Measurements from ENCODE around the gene EHD4.
A peak's percentile ranks its signal among the peaks of the same experiment; 100 is the strongest.

EHD4 gene

DNA sequence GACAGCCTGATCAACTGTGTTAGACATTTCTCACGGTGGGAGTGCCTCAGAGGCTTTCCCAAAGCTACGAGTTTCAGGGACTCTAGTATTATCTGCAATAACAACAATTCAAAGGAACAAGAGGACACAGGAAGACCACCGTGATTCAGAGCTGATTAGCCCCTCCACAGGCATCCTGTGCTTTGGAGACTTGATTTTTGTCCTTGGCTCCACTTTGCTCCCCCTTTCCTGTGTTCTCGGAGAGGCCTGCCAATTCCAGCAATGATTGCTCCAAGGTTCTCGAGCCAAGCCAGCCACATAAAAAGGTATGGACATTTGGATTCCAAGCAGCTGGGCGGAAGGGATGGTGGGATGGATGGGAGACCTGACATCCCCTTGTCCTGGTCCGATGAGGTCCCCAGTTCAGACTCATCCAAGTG is 14.3 kb downstream of the EHD4 start:
- DNase-seq (ENCODE audit: low read depth in 4 of 4, low spot score in 1 of 4) = no peak

GRCh38 chr15:41957021-41957897 is 15.1 kb downstream of the EHD4 start:
- DNase-seq (ENCODE audit: low read depth in 4 of 4, low spot score in 1 of 4) = no peak

GRCh38 chr15:41955807-41956525 is 16.4 kb downstream of the EHD4 start:
- no peak for DNase-seq (ENCODE audit: low read depth in 4 of 4, low spot score in 1 of 4)

DNA sequence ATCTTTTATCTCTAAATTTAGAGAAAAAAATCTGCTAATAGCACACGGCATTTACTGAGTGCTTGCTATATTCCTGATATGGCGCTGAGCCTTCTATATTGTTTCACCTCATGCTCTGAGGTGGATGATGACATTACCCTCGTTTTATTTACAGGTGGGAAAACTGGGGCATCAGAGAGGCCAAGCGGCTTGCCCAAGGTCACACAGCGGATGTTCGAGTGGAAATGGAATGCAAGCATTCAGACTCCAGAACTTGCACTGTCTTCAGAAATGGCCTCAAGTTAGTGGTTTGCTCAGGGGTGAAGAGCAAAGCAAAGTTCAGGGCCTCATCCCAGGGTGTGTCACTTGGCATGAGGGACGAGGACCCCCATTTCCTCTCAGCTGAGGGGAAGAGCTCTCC is 17.3 kb downstream of the EHD4 start:
- no peak for DNase-seq (ENCODE audit: low read depth in 4 of 4, low spot score in 1 of 4)

DNA sequence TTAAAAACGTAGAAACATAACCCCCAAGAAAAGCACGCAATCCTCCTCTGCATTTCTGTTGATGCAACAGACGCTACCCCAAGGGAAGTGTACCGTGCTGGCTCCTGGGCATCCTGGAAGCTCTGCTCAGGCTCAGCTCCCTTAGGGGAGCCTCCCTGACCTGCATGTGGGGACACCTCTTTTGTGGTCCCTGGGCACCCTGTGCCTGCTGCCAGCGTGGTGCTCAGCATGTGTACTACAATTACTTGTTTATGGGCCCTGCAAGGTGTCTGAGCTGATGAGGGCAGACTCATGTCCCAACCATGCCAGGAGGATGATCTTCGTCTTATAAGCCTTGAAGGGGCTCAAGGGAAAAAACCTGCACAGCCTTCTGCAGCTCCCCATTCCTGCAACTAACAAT is 18.3 kb downstream of the EHD4 start:
- DNase-seq (ENCODE audit: low read depth in 4 of 4, low spot score in 1 of 4) = no peak

GRCh38 chr15:41952013-41952563 is 20.3 kb downstream of the EHD4 start:
- no peak for DNase-seq (ENCODE audit: low read depth in 4 of 4, low spot score in 1 of 4)

GRCh38 chr15:41951571-41951970 is 20.8 kb downstream of the EHD4 start:
- DNase-seq (ENCODE audit: low read depth in 4 of 4, low spot score in 1 of 4) = no peak

DNA sequence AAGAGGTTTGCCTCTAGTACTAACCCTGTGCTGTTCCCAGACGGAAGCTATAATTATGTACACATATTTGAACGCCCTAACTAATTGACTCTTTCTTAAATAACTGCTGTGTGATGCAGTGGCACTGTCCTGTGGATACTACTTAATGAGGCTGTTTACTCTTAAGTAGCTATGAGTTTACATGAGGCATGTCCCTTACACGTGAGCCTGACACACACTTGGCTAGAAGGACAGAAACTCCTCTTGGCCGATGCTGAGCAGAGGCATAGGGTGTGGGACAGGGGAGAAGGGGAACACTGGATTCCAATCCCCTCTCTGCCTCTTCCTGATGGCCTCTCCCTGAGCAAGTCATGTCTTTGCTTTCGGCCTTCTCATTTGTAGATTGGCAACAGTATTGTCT is 21.9 kb downstream of the EHD4 start:
- DNase-seq (ENCODE audit: low read depth in 4 of 4, low spot score in 1 of 4) = no peak

DNA sequence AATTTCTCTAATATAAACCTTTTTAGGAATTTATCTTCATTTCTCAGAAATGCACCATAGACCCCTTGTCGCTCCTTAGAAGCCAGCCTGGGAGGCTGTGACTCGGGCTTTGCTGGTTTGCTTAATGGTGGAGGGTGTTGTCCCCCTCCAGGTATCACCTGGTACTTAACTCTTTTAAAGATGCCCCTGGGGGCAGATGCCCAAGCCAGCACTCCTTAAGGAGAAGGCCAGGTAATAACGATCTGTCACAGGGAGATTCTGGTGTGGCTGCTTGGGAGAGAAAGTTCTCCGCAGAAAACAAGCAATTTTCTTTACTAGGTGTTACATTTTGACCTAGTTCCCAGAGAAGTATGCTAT is 22.3 kb downstream of the EHD4 start:
- no peak for DNase-seq (ENCODE audit: low read depth in 4 of 4, low spot score in 1 of 4)

GRCh38 chr15:41949401-41950126 is 22.8 kb downstream of the EHD4 start:
- no peak for DNase-seq (ENCODE audit: low read depth in 4 of 4, low spot score in 1 of 4)

DNA sequence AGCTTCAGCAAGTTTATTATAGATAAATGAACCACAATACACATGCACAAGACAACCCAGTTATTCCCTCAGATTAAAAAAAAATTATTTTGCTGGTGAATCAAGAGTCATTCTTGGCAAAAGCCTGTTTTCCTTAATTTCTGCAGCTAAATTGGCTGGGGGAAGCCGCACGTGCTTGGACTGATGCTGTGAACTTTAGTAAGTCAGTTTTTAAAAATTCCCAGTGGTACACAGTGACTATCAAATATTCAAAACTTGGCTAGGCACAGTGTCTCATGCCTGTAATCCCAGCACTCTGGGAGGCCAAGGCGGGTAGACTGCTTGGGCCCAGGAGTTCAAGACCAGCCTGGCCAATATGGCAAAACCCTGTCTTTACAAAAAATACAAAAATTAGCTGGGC is 23.9 kb downstream of the EHD4 start:
- no peak for DNase-seq (ENCODE audit: low read depth in 4 of 4, low spot score in 1 of 4)

- DNase-seq (ENCODE audit: low read depth in 4 of 4, low spot score in 1 of 4) = no peak
Measured at GRCh38 chr15:41946970-41947369, 25.4 kb downstream of the EHD4 start.

- DNase-seq (ENCODE audit: low read depth in 4 of 4, low spot score in 1 of 4) = no peak
Measured at GRCh38 chr15:41945731-41946130, 26.6 kb downstream of the EHD4 start.

DNA sequence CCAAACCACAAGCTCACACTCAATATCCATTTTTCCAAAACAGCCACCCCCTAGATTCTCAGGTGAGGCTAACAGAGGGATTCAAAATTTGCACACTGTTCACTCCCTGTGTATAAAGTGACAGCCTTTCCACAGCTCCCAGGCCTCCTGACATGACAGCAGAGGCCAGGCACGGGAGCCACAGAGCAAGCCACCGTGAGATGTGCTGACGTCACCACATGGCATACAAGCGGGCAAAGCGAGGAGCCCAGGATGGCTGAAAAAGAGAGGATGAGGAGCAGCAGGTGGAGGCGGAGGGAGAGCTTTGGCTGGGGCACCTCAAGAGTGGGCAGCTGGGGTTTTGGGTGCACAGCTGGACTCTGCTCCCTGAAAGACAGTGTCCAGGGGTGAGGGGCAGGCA is 27.1 kb downstream of the EHD4 start:
- DNase-seq (ENCODE audit: low read depth in 4 of 4, low spot score in 1 of 4) = no peak

GRCh38 chr15:41944313-41944940 is 27.9 kb downstream of the EHD4 start:
- no peak for DNase-seq (ENCODE audit: low read depth in 4 of 4, low spot score in 1 of 4)

DNA sequence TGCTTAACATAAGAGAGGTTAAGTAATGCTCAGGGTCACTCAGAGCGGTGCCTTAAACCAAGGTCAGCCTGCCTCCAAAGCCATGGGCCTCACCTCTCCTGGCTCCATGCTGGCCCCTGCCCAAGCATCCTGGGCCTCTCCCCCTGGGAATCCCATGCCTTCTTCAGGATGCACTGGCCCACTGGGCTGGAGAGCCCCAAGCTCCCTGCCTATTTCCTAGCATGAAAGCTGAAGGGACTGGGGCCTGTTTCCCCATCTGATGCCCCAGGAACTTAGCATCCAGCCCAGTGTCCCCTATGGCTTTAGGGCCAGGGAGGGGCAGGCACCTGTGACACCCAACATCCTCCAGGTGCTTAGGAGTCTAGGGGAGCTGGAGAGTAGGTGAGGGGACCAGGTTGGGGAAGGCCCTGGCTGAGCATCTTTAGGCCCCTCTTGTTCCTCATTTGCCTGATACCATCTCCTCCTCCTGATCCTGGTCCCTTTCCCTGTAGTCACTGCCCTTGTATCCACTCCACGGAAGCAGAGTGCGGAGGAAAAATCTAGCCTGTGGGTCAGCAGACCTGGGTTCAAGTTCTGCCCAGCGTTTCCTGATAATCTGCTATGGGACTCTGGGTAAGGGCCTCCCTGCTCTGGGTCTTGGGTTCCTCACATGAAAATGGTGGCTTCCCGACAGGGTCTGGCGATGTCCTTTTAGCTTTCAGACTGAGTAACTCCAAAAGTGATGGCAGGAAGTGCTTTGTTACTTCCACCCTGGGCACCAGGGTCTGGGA is 28.6 kb downstream of the EHD4 start:
- no peak for DNase-seq (ENCODE audit: low read depth in 4 of 4, low spot score in 1 of 4)

GRCh38 chr15:41942886-41943285 is 29.5 kb downstream of the EHD4 start:
- no peak for DNase-seq (ENCODE audit: low read depth in 4 of 4, low spot score in 1 of 4)

DNA sequence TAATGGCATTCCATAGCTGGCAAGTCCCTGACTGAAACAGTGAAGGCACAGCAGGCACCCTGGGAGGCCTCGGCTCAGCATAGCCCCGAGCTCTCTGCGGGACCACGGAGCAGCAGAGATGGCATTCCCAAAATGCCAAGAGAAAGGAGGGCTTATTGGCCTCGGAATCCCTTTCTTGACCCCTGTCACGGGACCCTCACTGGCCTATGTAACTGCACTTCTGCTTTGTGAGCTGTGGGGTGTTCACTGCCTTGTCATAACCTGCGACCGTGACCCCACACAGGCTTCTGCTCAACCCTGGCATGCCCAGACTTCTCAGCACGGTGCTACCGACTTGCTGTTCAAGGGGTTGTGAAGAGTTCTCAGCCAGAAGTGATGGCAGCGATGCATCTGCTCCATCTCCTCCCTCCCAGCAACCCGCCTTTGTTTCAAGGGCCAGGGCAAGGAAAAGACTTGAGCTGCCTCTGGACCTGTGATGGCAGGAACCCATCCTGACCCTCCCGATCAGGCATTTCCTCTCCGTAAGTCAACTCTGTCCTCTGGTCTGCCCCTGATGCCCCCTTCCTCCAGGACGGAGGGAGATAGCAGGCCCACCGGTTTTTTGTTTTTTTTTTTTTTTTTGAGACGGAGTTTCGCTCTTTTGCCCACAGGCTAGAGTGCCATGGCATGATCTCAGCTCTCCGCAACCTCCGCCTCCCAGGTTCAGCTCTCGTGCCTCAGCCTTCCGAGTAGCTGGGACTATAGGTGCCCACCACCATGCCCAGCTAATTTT is 30.5 kb downstream of the EHD4 start:
- no peak for DNase-seq (ENCODE audit: low read depth in 4 of 4, low spot score in 1 of 4)

DNA sequence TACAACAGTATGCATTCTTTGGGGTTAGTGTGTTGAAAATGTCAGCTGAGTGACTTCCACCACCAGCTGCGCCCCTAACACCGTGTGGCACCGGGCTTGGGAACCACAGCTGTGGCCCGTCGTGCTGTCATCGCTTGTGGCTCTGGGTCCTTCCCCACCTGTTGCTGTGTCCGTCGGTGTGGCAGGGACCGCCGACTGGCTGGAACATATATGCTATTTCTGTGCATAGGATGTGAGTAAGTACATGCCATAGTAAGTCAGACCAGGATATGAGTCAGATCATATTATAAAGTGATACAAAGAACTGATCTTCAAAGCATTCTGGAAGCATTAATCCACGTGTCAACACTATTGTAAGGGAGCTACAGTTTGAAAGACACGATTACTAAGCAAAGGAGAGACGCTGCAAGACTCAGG is 31.9 kb downstream of the EHD4 start:
- DNase-seq (ENCODE audit: low read depth in 4 of 4, low spot score in 1 of 4) = peak in 2 of 4 experiments; percentile 41 to 43

DNA sequence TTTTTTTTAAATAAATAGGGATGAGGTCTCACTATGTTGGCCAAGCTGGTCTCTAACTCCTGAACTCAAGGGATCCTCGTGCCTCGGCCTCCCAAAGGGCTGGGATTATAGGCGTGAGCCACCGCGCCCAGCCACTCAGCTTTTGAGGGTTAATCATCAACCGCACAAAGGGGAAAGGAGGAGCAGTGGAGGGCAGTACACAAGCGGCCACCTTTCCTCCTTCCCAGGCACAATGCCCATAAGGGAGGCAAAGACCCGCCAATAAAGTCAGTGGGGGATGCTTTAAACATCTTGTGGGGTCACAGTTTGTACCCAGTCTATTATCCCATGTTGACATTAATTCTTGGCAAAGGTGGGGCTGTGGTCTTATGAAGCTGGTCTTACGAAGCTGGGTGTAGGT is 32.4 kb downstream of the EHD4 start:
- DNase-seq (ENCODE audit: low read depth in 4 of 4, low spot score in 1 of 4) = no peak

Data from stimulated activated CD4-positive, alpha-beta T cell treated with anti-CD3 and anti-CD28 coated beads, Interleukin-1b, Interleukin-23, amount 100 ng/mL, for 24 hours (primary cell).